Skin of body (tissue), 2 donors: ENCODE measurements around the gene CYB561. TPM values are rescaled to one million over a fixed set of nuclear protein-coding genes. Genes with fewer than 3 reads are reported as not detected.
"Not testable (repeated sequence)": the region's sequence is repeated elsewhere in the genome, so short reads cannot be mapped to it uniquely, and the experiment has no call there.

ENCODE experiments used
- DNase-seq: peaks from one replicate; lab custom pipeline; 2025; lab: John Stamatoyannopoulos, UW
- total RNA-seq: library from RNA; depleted of rRNA; stranded (reverse); fragments of >200 nt; gene quantifications from one replicate; pipeline ENCODE4 v1.2.3, GENCODE V29; 2014

CYB561 gene
- total RNA-seq, 1 donor from 2014 or later, result 13.0 TPM

- no peak for DNase-seq
Observed at GRCh38 chr17:63479495-63480184, 33.5 kb upstream of the CYB561 start.

GRCh38 chr17:63478814-63479494, 32.8 kb upstream of the CYB561 start:
- peak; percentile 39 for DNase-seq

GRCh38 chr17:63477480-63478440, 31.7 kb upstream of the CYB561 start:
- DNase-seq, result no peak

GRCh38 chr17:63476854-63477479, 30.9 kb upstream of the CYB561 start, which contains the start of gene ACE:
ACE (plus strand) TSS chr17:63477061; CDS start chr17:63477095, 34 bp downstream.
- no peak for DNase-seq

- DNase-seq, result no peak
Observed at GRCh38 chr17:63476459-63476853, 30.4 kb upstream of the CYB561 start.

- DNase-seq, result no peak
Observed at GRCh38 chr17:63475491-63476412, 29.6 kb upstream of the CYB561 start.

- DNase-seq, result no peak
Observed at GRCh38 chr17:63474586-63475460, 28.7 kb upstream of the CYB561 start.

- DNase-seq, result no peak
Observed at GRCh38 chr17:63474174-63474573, 28.1 kb upstream of the CYB561 start.

GRCh38 chr17:63468099-63468498, 22.0 kb upstream of the CYB561 start:
- not testable (repeated sequence) for DNase-seq

- DNase-seq, result no peak
Observed at GRCh38 chr17:63464691-63465236, 18.7 kb upstream of the CYB561 start.

GRCh38 chr17:63463771-63464170, 17.7 kb upstream of the CYB561 start:
- no peak for DNase-seq

- no peak for DNase-seq
Observed at GRCh38 chr17:63460018-63460417, 13.9 kb upstream of the CYB561 start.

- no peak for DNase-seq
Observed at GRCh38 chr17:63458478-63458877, 12.4 kb upstream of the CYB561 start.

- peak; percentile 33 for DNase-seq
Observed at GRCh38 chr17:63455417-63455816, 9.3 kb upstream of the CYB561 start.

GRCh38 chr17:63454915-63455314, 8.8 kb upstream of the CYB561 start:
- DNase-seq, result no peak

GRCh38 chr17:63454357-63454756, 8.3 kb upstream of the CYB561 start:
- not testable (repeated sequence) for DNase-seq

- no peak for DNase-seq
Observed at GRCh38 chr17:63452962-63453551, 7.0 kb upstream of the CYB561 start.
